ENCODE data around the gene PLA2G6.

GRCh38 chr22:38175206-38176118, 6.2 kb downstream of the PLA2G6 start:
- TF ChIP-seq CTCF (IDR thresholded peaks at IDR 0.05) (no peak), POLR2A (IDR thresholded peaks at IDR 0.05) (no peak)

Data from esophagus squamous epithelium (tissue), 4 donors.